NCI-H526 (cell line): ENCODE data around the gene SFXN5.

ENCODE experiments used
- DNase-seq, 2 experiments: peaks; one replicate each; lab custom pipeline; 2025; lab: John Stamatoyannopoulos, UW

SFXN5 gene

DNA sequence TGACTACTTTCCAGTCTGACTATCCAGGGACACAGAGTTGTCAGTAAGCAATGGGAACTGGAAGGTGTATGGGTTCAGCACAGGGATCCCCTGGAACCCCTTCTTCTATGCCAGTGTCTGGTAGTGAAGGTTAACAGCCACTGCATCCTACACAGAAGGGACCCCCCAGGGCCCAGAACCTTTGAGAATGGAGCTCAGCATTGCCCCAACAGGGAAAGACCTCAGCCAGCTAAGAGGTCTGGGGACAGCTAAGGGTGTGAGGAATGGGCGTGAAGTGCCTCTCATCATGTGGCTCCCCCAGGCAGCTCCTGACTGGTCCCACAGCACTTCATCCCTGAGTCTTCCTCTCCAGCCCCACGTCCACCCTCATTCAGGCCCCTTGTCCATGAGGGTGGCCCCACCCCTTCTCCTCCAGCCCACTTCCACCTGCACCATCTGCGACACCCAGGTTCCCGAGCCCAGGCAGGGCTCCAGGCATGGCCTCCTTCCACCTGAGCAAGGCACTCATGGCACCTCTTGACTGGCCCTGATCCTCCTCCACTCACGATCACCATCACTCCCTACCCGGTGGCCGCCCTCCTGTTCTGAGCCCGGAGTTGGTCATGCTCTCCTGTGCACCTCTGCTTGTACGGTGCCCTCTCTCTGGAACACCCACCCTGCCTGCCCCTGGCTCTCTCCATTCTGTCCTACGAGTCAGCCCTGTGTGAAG is 77.1 kb downstream of the SFXN5 start:
- no peak for DNase-seq

DNA sequence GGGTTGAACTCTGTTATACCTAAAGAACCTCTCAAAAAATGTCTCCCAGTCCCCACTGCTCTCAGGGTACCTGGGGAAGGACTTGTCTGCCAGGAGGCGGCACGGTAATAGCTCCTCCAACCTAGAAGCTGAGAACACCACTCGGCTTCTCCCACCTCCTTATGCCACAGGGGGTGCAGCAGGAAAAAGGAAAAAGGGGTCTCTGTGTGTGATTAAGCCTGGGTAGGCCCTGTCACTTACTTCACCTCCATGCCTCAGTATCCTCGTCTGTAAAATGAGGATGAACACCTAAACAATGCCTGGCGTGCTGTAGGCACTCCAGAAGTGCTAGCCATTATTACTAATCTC is 77.6 kb downstream of the SFXN5 start:
- DNase-seq = no peak

DNA sequence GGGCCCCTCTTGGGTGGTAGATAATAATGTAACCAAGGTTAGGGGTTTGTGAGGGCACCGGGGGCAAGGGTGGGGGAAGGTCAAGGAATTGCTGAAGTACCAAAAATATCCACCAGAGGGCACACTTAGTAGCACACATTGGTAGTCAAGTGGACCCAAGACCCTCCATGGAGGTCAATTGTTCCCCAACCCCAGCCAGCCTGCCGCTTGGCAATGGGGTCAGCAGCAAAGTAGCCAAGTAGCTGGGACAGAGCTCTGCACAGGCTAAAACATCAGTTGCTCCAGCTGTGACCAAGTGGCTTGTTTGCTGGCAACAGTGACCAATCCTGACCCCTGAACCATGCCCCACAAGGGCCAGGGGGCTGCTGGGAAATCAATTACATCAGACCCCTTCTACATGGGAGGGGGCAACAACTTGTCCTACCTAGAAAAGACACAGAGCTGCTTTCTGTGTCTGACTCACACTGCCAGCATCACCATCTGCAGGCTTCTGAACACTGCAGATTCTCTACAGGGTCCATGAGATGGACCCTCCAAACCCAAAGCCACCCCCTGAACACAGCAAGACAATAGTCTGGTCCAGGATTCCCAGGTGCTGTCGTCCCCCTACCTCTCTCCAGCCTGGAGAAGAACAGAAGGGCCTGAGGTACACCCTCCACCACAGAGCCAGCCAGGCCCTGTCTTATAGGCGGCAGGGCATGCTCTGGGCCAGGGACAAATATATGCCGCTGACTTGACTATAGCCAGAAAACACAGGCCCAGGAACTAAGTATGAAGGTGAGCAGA is 78.2 kb downstream of the SFXN5 start:
- peak in 1 of 2 experiments; percentile 56 for DNase-seq

DNA sequence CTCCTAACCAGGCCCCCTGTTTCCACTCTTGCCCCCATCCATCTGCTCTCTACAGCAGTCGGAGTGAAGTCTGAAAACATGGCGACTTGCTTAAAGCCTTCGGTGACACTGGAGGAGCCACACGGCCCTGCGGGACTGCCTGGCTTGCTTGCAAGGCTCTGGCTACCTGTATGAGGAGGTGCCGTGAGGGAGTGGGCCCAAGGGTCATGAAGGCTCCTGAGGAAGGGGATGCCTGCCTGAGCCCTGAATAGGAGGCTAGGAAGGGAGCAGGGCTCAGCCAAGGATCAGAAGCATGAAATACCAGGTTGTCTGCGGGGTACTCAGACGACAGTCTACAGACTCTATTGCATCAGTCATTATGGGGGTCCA is 78.8 kb downstream of the SFXN5 start:
- DNase-seq = no peak

DNA sequence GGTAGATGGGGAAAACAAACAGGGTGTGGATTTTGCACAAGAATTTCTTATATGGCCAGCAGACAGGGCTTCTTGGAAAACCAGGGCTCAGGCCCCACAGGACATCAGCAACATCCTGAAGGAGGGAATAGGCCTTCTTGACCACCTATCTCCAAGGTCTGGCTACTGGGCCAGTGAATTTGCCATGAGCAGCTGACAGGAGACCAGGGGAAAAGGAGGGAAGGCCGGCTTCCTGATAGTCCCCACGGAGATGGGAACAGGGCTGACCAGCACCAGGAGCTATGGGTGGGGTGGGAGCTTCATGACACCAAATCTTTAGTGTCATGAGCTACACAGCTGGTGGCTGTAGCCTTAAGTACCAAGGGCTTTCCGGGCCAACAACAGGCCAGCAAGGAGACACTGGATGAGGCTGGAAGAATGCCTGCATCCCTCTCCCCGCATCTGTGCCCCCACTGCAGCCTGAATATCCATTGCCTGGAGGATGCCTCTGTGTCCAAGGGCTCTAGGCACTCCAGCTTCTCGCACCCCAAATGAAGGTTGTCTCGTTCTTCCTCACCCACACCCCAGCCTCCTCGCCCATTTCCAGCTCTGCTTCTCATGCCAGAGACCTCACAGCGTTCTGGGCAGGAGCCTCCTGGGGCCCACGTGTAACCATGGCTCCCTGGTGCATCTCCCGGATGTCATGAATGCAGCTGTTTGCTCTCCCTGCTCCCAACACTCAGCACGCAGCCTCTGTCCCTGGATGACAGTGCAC is 79.4 kb downstream of the SFXN5 start:
- no peak for DNase-seq

DNA sequence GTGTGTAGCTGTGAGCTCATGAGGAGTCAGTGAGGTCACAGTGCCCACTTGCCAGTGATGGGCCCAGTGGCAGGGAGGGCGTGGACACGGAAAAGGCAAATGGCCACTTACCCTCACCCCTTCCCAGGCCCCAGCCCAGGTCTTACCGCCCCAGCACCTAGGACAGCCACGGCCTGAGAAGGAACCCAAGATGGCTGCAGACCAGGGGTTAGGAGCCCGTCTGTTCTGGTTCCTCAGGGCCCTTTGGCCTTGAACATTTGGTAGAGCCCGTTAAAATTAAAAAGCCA is 80.1 kb downstream of the SFXN5 start:
- DNase-seq = no peak

DNA sequence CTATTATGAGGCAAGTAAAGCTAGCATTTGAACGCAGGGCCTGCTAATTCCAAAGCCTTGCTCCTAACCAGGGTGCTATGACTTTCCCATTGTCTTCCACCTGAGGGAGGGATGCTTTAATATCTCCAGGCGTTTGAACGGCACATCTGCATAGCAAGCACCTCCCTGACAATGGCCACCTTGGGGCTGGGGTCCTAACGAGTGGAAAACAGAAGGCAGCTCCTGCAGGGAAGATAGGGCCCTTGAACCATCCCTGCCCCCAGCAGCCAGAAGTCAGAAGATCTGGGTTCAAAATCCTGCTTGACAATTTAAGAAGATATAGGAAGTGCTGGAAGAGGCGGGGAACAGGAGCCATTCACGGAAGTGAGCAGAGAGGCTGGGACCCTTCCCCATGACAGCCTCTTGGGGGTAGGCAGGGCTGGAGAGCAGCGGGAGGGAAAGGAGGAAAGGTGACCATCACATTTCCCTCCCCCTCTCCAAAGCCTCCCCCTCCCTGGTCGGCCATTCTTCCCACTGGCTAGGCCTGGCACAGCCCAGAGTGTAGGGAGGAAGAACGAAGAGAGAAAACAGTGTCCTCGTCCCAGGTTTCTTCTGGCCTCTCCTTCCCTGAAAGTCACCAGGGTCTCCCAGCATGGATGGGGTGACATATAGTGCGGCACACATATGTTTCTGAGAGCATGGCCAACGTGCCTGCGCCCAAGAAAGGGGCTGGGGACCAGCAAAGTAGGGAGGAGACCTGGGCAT is 80.6 kb downstream of the SFXN5 start:
- DNase-seq = no peak

DNA sequence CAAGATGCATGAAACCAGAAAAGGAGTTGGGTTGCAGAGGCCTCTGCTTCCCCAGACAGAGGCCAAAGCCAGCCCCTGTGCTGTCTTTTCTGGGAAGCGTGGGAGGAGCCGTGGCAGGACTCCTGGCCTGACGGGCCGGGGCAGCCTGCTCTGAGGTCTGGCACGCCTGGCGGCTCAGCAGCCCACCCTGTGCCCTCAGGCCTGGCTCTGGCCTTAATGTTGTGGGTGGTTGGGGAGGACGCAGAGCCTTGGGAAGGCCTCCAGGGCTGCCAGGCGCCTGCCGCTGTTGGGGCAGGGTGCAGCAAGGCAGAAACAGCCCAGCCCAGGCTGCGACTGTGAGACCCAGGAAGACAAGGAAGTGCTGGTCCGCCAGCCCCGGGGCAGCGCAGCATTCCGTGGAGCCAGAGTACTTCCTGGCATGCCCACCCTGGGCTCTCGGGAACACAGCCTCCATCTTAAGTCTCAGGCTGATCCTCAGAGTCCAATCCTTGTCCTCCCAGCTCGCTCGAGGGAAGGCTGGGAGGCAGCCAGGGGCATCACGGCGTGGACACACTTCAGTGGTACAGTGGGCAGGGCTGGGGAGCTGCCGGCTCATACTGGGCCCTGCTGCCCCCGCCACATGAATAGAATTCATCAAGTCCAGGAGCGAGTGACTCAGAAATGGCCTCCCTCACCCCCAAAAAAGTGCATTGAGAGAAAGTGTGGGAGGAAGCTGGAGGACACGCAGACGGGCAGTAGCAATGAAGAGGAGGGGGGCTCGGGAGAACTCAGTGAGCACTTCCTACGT is 81.5 kb downstream of the SFXN5 start:
- no peak for DNase-seq

DNA sequence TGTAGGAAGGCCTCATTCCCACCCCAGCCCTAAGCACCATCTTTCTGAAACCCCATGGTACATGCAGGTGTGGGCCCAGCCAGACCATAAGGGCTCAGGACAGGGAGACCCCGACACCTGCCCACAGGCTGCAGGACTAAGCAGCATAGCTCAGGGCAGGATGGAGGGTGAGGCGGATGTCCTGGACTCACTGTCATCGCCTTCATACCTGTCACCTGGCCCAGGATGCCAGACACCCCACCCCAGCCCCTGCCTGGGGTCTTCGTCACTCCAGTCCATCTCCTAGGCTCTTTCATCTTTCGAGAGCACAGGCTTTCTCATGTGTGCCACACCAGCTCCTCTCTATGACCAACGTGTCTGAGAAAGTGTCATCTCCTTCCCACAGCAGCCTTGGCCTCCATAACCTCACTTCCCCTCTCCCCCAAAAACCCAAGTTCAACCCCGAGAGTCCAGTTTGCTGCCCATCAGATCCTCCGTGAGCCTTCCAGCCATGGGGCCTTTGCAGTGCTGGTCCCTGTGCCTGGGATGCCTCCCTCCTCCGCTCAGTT is 82.7 kb downstream of the SFXN5 start:
- no peak for DNase-seq

DNA sequence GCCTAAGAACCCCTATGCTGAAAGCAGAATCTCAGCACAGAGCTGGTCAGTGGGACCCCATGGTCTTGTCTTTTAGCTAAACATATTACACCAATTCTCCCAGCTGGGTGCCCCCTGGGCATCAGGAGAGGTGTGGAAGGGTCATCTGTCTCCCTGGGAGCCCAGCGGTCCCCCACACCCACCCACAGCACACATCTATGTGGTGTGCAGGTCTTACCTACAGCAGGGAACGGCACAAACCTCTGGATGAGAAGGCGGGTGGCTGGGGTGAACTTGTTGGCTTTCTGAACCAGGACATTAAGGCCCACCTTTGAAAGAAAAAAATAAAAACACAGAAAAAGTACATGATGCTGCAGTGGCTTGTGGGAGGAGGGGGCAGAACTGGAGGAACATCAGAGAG is 83.5 kb downstream of the SFXN5 start:
- no peak for DNase-seq

DNA sequence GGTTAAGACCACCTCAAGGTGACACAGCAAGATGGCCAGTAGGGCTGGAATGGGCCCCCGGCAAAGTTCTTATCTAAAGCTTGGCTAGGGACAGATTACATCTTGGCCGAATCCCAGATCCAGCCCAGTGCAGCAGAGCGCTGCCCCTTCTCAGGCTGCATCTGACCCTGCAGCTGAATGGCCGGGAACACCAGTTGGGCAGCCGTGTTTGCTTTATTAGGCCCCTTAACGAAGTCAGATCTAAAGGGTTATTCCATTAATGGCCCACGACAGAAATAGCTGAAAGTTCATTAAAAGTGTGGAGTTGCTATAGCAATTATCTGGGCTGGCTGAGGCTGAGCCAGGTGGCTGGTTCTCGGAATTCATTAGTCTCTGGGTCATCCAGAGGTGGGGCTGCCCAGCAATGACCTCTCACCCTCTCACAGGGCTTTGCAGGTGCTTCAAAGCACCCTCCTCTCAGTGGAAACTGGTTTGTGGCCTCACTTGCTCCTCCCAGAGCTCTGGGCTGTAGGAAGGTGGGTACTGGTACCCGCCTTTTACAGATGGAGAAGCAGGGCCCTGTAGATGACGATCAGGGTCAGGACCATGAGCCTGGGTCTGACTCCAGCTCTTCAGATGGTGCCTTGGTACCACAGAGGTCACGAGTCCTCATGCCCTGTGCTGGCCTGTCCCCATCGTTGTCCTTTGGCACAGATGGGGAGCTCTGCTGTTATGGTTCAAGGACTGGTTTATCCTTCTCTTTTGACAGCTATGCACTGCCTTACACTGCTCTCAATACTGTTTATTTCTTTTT is 85.4 kb downstream of the SFXN5 start:
- DNase-seq = no peak

DNA sequence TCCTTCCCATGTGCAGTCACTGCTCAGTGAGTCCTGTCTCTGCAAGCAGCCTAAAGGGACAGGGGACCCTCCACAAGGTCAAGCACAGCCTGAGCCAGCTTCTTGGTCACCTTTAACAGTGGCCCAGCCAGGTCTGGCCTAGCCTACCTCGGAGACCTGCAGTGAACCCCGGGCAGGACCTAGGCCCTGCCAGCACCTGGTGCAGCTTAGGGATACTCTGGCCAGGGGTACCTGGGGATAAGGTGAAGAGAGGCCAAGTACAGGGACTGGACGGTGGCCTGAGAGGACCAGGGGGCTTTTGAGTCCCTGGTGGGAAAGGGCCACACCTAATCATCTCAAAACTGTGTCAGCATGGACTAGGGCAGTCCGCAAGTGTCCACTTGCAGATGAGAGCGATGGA is 86.4 kb downstream of the SFXN5 start:
- DNase-seq = no peak

DNA sequence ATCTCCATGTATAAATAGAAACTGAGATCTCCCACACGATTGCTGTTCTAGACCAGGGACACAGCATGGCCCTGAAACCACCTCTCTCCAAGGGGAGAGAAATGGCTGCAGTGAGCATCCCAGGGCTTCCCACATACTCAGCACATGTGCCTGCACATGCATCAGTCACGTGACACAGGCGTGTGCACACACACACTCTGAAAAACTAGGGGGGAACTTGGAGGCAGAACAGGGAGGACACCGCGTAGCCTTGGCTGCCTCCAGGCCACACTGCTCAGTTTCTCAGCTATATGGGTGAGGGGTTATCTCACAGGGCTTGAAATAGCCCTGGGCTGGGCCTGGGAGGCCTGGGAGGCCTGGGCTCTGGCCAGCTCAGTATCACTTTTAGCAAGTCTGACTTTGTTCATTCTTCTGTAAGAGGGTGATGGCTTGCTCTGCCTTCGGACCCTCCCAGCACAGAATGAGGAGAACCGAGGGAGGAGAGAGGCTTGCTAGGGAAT is 87.3 kb downstream of the SFXN5 start:
- DNase-seq = no peak

DNA sequence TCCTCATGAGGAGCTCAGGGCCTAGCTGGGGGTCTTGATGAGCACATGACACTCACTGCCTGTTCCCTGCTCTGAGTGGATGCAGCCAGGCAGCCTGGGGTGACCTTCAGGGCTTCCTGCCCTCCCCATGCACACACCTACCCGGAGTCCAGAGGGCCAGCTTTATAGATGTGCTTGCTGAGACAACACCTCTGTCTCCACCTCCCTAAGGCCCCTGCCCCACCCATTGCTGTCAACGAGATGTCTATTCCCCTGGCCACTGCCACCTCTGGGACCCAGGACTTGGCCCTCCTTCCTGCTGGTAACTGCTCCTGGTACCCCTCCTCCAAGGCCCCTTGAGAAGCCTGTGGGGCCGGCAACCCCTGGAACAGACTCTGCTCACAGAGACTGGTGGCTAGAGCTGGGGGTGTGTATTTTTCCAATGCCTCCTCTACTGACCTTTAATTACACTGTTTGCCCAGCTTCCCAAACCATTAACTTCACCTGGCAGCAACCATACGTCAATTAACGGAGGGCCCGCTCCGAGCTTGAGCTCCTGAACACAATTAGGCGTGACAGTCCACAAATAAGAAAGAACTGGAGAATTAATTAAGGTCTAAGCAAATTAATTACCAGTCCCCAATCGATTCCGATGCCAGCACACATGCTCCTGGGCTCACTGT is 87.9 kb downstream of the SFXN5 start:
- no peak for DNase-seq

DNA sequence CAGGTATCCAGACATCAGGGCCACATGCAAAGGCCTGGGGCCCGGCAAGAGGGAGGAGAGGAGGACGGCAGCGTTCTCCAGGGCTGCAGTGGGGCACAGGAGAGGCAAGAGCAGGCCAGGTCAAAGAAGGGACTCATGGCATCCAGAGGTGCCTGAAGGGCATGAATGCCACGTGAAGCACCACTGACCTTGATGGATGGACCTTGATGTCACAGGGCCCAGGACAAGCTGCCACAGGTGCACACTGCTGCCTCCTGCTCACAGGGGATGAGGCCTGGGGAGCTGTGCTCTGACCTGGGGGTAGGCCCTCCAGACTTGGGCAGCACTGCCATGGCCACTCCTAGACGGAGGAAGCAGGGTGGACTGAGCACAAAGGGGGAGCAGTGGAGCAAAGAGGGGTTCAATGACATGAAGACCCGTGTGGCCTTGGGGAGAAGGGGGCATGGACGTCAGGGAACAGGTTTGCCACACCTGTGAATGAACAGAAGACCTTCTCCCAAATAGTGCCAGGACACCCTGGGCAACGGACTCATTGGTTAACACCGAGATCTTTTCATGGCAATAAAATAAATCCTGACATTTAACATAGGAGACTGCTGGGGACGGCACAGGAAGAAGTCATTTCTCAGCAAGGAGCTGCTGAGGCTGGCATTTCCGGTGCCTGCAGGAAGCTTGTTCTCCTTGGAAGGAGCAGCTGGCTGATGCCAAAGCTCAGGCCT is 88.6 kb downstream of the SFXN5 start:
- DNase-seq = no peak

DNA sequence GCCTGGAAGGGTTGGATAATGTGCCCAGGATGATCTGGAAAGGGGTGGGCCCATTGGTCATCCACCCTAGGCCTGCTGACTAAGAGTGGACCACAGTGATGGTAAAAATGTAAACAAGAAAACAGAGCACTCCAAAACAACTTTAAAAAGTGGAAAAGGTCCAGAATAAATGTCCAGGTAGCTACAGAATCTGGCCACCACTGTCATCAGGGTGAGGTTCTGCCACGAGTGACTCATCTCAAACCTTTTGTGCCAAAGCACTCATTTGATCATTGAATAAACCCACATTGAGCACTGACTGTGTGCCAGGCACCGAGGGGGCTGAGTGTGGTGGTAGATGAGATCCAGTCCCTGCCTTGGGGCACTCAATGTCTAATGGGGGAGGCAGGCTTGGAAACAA is 89.3 kb downstream of the SFXN5 start:
- no peak for DNase-seq

DNA sequence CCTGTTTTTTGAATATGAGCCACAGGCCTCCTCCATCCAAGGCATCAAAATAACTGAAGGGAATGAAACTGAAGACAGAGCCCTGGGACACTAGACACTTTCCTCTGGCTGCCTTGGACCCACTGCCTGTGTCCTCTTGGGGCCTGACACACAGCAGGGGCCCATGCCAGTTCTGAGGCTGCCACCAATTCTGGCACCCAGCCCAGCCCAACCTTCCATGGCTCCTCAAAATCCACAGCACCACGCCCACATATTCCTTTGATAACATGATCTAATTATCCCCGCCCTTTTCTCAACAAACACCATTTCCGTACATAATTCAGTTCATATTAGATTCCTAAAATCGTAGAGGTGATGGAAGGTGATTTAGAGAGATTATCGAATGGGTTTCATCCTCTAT is 90.0 kb downstream of the SFXN5 start:
- no peak for DNase-seq

DNA sequence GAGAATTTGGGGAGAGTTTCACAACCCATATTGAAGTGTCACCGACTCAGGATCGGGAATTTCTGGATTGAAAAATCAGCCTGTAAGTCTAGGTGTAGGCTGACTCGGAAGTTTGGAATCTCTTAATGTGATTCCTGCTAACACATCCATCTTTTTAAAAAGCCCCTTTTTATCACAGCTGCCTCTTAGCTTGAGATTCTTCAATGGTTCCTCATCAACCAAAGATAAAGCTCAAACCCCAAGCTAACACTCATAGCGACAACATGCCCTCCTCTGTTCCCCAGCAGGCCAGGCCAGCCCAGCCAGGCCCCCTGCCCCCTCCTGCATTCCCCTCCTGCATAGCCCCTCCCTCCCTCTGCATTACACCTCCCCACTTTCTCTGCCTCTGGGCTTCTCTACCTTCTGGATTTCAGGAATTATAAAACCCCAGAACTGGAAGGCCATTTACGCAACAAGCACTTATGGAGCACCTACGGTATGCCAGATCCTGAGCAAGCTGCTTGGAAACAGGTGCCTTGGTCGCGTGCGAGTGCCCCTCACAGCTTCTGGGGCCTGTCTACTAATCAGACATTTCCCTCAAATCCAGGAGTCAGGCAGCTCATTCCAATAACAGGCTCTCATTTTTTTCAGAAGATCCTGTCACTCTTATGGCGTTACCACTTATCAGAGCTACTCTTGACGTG is 90.8 kb downstream of the SFXN5 start:
- no peak for DNase-seq

DNA sequence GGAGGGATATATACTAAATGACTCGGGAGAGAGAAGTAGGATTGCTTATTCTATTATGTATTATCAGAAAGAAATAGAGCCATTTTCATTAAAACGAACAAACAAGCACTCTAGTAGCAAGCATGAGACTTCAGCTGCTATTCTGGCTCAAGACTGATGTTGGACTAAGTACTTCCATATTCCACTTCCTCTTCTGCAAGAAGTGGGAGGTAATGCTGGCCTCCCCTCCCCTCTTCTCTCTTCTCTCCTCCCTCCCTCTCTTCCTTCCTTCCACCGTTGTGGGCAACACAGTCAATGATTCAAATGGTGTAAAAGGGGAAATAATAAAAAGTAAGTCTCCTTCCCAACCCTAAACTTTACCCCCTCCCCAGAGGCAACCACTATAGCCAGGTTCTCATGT is 91.6 kb downstream of the SFXN5 start:
- DNase-seq = no peak
